Right lung (tissue), 5 donors: ENCODE measurements around the gene HERC4. TPM values are rescaled to one million over a fixed set of nuclear protein-coding genes. Genes with fewer than 3 reads are reported as not detected.
"Not testable (repeated sequence)": the region's sequence is repeated elsewhere in the genome, so short reads cannot be mapped to it uniquely, and the experiment has no call there.

Experiments used
- DNase-seq, 2 donors: peaks; one replicate each; pipeline ENCODE4 v3.0.0-alpha.2; 2013
- polyA plus RNA-seq, 5 donors: library from polyadenylated mRNA; unstranded; fragments of 120-200 nt; gene quantifications; one replicate each; pipeline versions ENCODE4 v1.2.1 to v1.2.3, GENCODE V29; 2013; ENCODE audit warnings: inconsistent platforms in 1 of 5, low replicate concordance in 1 of 5; ENCODE audit not compliant: insufficient read length in 5 of 5, insufficient read depth in 1 of 5

The HERC4 gene
- polyA plus RNA-seq, 5 donors, result 41.1 to 67.8 (median 59.8) TPM

- DNase-seq, result peak; percentile 70 to 77
Observed at GRCh38 chr10:67884842-67885670, 190.0 kb downstream of the HERC4 start.

GRCh38 chr10:67884313-67884841 lies 190.7 kb downstream of the HERC4 start, which contains the start of gene SIRT1:
Gene SIRT1 (plus strand): TSS chr10:67884656. CDS start chr10:67884722, 66 bp downstream.
- DNase-seq, result peak; percentile 95 to 96

GRCh38 chr10:67883710-67884312 lies 191.3 kb downstream of the HERC4 start:
- no peak for DNase-seq

GRCh38 chr10:67878133-67878532 lies 196.9 kb downstream of the HERC4 start:
- DNase-seq, result no peak

DNA sequence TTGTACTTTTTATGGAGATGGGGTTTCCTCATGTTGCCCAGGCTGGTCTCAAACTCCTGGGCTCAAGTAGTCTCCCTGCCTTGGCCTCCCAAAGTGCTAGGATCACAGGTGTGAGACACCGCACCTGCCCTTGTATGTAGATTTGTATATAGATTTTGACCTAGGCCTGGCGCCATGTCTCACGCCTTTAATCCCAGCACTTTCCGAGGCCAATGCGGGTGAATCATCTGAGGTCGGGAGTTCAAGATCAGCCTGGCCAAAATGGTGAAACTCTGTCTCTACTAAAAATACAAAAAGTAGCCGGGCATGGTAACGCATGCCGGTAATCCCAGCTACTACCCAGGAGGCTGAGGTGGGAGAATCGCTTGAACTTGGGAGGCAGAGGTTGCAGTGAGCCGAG lies 197.7 kb downstream of the HERC4 start:
- not testable (repeated sequence) for DNase-seq

- DNase-seq, result no peak
Observed at GRCh38 chr10:67875340-67876238, 199.5 kb downstream of the HERC4 start.

Other genes with a start within 250 kb of the HERC4 start
- 1 to 10 TPM; 6.6 to 9.4 (median 8.2) TPM for gene DNAJC12, start 237.1 kb downstream of the HERC4 start, polyA plus RNA-seq
- 10 to 100 TPM; 28.7 to 44.1 (median 39.1) TPM for gene SIRT1, start 190.6 kb downstream of the HERC4 start, polyA plus RNA-seq
- 1 to 10 TPM in 1 of 5 donors, under 1 TPM in 4; 0.03 to 2.4 (median 0.06) TPM for gene MYPN, start 34.2 kb upstream of the HERC4 start, polyA plus RNA-seq
- under 1 TPM in 4 of 5 donors, not detected in 1; 0.12 to 0.27 (median 0.17) TPM for gene ATOH7, start 156.8 kb upstream of the HERC4 start, polyA plus RNA-seq